HL-60/S4 treated with phorbol 12-myristate 13-acetate at 8.2 ng/mL for 4 days and 3 days (cell line): ENCODE data around the gene SLC39A6.

Experiments
- in situ Hi-C: fragments of 300-500 bp; cut with MboI; formaldehyde crosslinking; loops from 2 replicates; pipeline ENCODE4 v1.15.0; 2022; ENCODE audit warnings: low sequenced_read_pairs

The SLC39A6 gene

DNA sequence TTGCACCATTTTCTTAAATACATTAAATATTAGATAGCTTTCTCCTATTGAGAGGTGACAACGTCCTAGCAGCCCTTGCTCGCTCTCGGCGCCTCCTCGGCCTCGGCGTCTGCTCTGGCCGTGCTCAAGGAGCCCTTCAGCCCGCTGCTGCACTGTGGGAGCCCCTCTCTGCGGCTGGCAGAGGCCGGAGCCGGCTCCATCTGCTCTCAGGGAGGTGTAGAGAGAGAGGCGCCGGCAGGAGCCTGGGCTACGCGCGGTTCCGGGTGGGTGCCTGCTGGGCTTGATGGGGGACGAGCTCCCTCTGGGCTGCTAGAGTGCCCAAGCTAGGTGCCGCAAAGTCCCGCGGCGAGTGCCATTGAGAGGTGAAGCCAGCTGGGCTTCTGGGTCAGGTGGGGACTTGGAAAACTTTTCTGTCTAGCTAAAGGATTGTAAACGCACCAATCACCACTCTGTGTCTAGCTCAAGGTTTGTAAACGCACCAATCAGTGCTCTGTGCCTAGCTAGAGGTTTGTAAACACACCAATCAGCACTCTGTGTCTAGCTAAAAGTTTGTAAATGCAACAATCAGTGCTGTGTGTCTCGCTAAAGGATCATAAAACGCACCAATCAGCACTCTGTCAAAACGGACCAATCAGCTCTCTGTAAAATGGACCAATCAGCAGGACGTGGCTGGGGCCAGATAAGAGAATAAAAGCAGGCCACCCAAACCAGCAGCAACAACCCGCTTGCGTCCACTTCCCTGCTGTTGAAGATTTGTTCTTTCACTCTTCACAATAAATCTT lies 64.9 kb downstream of the SLC39A6 start:
- in situ Hi-C loops: no loop called here

- in situ Hi-C loops: no loop called here
Observed at GRCh38 chr18:36058674-36059073, 70.5 kb downstream of the SLC39A6 start.
